H1 (cell line): ENCODE data around the gene COL27A1. TPM values are rescaled to one million over a fixed set of nuclear protein-coding genes. Genes with fewer than 3 reads are reported as not detected.

Source experiments
- CTCF ChIA-PET: fragments of 300-600 bp; sonication (Branson Sonifier 250); formaldehyde crosslinking; loops from one replicate; lab custom pipeline; 2021; ENCODE audit not compliant: partially characterized antibody; lab: Charles Lee
- POLR2A ChIA-PET: fragments of 300-600 bp; sonication (Branson Sonifier 250); formaldehyde crosslinking; loops from one replicate; lab custom pipeline; 2021; ENCODE audit warnings: inconsistent platforms; ENCODE audit not compliant: partially characterized antibody; lab: Charles Lee
- DNase-seq, 2 experiments: peaks; one replicate each; pipeline versions ENCODE4 v3.0.0 to v3.0.0-alpha.2; 2010 to 2022; ENCODE audit warnings: low spot score in 2 of 2, low read depth in 1 of 2, mixed read lengths in 1 of 2
- FAIRE-seq: peaks from 2 replicates; lab custom pipeline; 2011; peaks lifted over from hg19 to GRCh38; lab: Jason Lieb, UNC
- H2AFZ ChIP-seq: 2 replicates; pipeline ENCODE4 v1.8.1; 2012; ENCODE audit warnings: low read length, inconsistent platforms
- H2AK5ac ChIP-seq: 2 replicates; pipeline ENCODE4 v1.6.1; 2013; ENCODE audit warnings: low read depth, low read length
- H2BK120ac ChIP-seq: replicated peaks from 2 replicates; pipeline ENCODE3; 2013; ENCODE audit warnings: low read depth, low read length, inconsistent platforms
- H2BK12ac ChIP-seq: 2 replicates; pipeline ENCODE4 v1.6.1; 2013; ENCODE audit warnings: low read depth, low read length
- H2BK15ac ChIP-seq: 2 replicates; pipeline ENCODE4 v1.6.1; 2013; ENCODE audit warnings: low read length
- H2BK20ac ChIP-seq: 2 replicates; pipeline ENCODE4 v1.6.1; 2013; ENCODE audit warnings: low read length
- H2BK5ac ChIP-seq: 2 replicates; pipeline ENCODE4 v1.6.1; 2013; ENCODE audit warnings: low read depth, low read length
- H3K14ac ChIP-seq: 2 replicates; pipeline ENCODE4 v1.6.1; 2013; ENCODE audit warnings: inconsistent platforms; ENCODE audit not compliant: insufficient read length
- H3K18ac ChIP-seq: 2 replicates; pipeline ENCODE4 v1.6.1; 2013; ENCODE audit warnings: low read length; ENCODE audit errors: extremely low read depth
- H3K23ac ChIP-seq: 2 replicates; pipeline ENCODE4 v1.6.1; 2013; ENCODE audit warnings: inconsistent platforms; ENCODE audit not compliant: insufficient read length
- H3K23me2 ChIP-seq: 2 replicates; pipeline ENCODE4 v1.6.1; 2013; ENCODE audit warnings: low read depth, low read length
- H3K27ac ChIP-seq: 2 replicates; pipeline ENCODE4 v1.6.1; 2011; ENCODE audit warnings: low read depth, low read length, inconsistent platforms
- H3K27me3 ChIP-seq, 4 experiments: replicated peaks in 1 of 4; 1 replicate in 1 of 4; 2 replicates in 3 of 4; pipeline versions ENCODE4 v1.6.1 to v1.8.1; 2011 to 2013; ENCODE audit warnings: low read length in 3 of 4, mild to moderate bottlenecking in 3 of 4, inconsistent platforms in 2 of 4, mixed read lengths in 2 of 4, moderate library complexity in 1 of 4; ENCODE audit not compliant: control insufficient read depth in 3 of 4, insufficient read depth in 3 of 4; ENCODE audit errors: extremely low read depth in 1 of 4
- H3K36me3 ChIP-seq, 4 experiments: 2 replicates each; pipeline versions ENCODE4 v1.6.1 to v1.8.1; 2011 to 2013; ENCODE audit warnings: mild to moderate bottlenecking in 4 of 4, low read length in 3 of 4, moderate library complexity in 2 of 4, control low read depth in 1 of 4, inconsistent platforms in 1 of 4; ENCODE audit not compliant: insufficient read depth in 4 of 4, control insufficient read depth in 2 of 4
- H3K4ac ChIP-seq: replicated peaks from 2 replicates; pipeline ENCODE3; 2013; ENCODE audit warnings: low read length, low read depth, mixed read lengths, inconsistent platforms; ENCODE audit not compliant: insufficient read length
- H3K4me1 ChIP-seq, 4 experiments: replicated peaks in 1 of 4; 1 replicate in 1 of 4; 2 replicates in 3 of 4; pipeline versions ENCODE4 v1.6.1 to v1.8.1; 2011 to 2013; ENCODE audit warnings: low read length in 3 of 4, inconsistent platforms in 2 of 4, mixed read lengths in 1 of 4; ENCODE audit not compliant: insufficient read depth in 4 of 4, control insufficient read depth in 3 of 4
- H3K4me2 ChIP-seq, 2 experiments: 2 replicates each; pipeline versions ENCODE4 v1.6.1 to v1.8.1; 2011 to 2013; ENCODE audit warnings: low read depth in 2 of 2, low read length in 2 of 2, control low read depth in 1 of 2, inconsistent platforms in 1 of 2, mild to moderate bottlenecking in 1 of 2; ENCODE audit not compliant: insufficient read depth in 1 of 2
- H3K4me3 ChIP-seq, 4 experiments: fragments of 200-600, 300-600 bp in 1 of 4; sonication (generic), shearing (Covaris generic), sonication (Bioruptor Twin) in 1 of 4; 2 replicates each; pipeline versions ENCODE4 v1.5.1 to v1.8.1; 2011 to 2016; ENCODE audit warnings: low read length in 4 of 4, low read depth in 3 of 4, control low read depth in 2 of 4, inconsistent platforms in 2 of 4, mild to moderate bottlenecking in 2 of 4, mixed read lengths in 1 of 4, moderate library complexity in 1 of 4; ENCODE audit not compliant: insufficient read depth in 2 of 4; ENCODE audit errors: extremely low read depth in 1 of 4
- H3K56ac ChIP-seq: replicated peaks from 2 replicates; pipeline ENCODE3; 2013; ENCODE audit warnings: low read depth, mild to moderate bottlenecking, mixed read lengths, low read length, inconsistent platforms; ENCODE audit not compliant: insufficient read length
- H3K79me1 ChIP-seq: 2 replicates; pipeline ENCODE4 v1.6.1; 2013; ENCODE audit warnings: low read depth, low read length, control low read depth
- H3K79me2 ChIP-seq, 2 experiments: 2 replicates each; pipeline versions ENCODE4 v1.6.1 to v1.8.1; 2012 to 2013; ENCODE audit warnings: low read length in 2 of 2, mild to moderate bottlenecking in 2 of 2, inconsistent platforms in 1 of 2; ENCODE audit not compliant: insufficient read depth in 2 of 2, control insufficient read depth in 1 of 2
- H3K9ac ChIP-seq, 4 experiments: replicated peaks in 1 of 4; 1 replicate in 1 of 4; 2 replicates in 3 of 4; pipeline versions ENCODE4 v1.6.1 to v1.8.1; 2011 to 2013; ENCODE audit warnings: low read depth in 3 of 4, low read length in 3 of 4, control low read depth in 2 of 4, mild to moderate bottlenecking in 2 of 4, moderate library complexity in 2 of 4, inconsistent platforms in 1 of 4; ENCODE audit errors: extremely low read depth in 1 of 4
- H3K9me3 ChIP-seq, 2 experiments: 2 replicates each; pipeline versions ENCODE4 v1.6.1 to v1.8.1; 2012 to 2013; ENCODE audit warnings: mild to moderate bottlenecking in 2 of 2, moderate library complexity in 2 of 2, control low read depth in 1 of 2, inconsistent platforms in 1 of 2, low read depth in 1 of 2, low read length in 1 of 2, mixed read lengths in 1 of 2; ENCODE audit not compliant: insufficient read depth in 2 of 2
- H4K20me1 ChIP-seq, 2 experiments: replicated peaks in 1 of 2; 2 replicates each; pipeline versions ENCODE3 to v1.8.1; 2011 to 2013; ENCODE audit warnings: inconsistent platforms in 2 of 2, low read length in 2 of 2, mild to moderate bottlenecking in 1 of 2; ENCODE audit not compliant: insufficient read depth in 2 of 2, control insufficient read depth in 1 of 2
- H4K5ac ChIP-seq: 2 replicates; pipeline ENCODE4 v1.6.1; 2013; ENCODE audit warnings: low read length, low read depth, mixed read lengths, inconsistent platforms; ENCODE audit not compliant: insufficient read length
- H4K8ac ChIP-seq: 2 replicates; pipeline ENCODE4 v1.8.0; 2013; ENCODE audit warnings: mild to moderate bottlenecking, moderate library complexity, low read length, inconsistent platforms; ENCODE audit not compliant: insufficient read depth; ENCODE audit errors: extremely low read depth
- H4K91ac ChIP-seq: replicated peaks from 2 replicates; pipeline ENCODE3; 2013; ENCODE audit warnings: low read length, mixed read lengths, inconsistent platforms; ENCODE audit not compliant: insufficient read length
- KDM5A ChIP-seq: fragments of 200-600 bp; IDR thresholded peaks from 2 replicates; pipeline ENCODE4 v1.7.1; 2012; ENCODE audit warnings: mild to moderate bottlenecking, low read length, inconsistent platforms, mixed read lengths
- POLR2A ChIP-seq, 2 experiments: IDR thresholded peaks; 1 replicate in 1 of 2; 2 replicates in 1 of 2; pipeline ENCODE4 v1.6.1; 2011; ENCODE audit warnings: low read depth in 2 of 2, low read length in 2 of 2, mild to moderate bottlenecking in 2 of 2; ENCODE audit errors: control extremely low read depth in 1 of 2
- SP4 ChIP-seq: IDR thresholded peaks from 2 replicates; pipeline ENCODE4 v1.6.1; 2012; ENCODE audit warnings: low read length, inconsistent platforms
- SUZ12 ChIP-seq: fragments of 200-600 bp; sonication (generic); IDR thresholded peaks from 2 replicates; pipeline ENCODE4 v1.6.1; 2012; ENCODE audit warnings: mild to moderate bottlenecking, inconsistent platforms, low read length, moderate library complexity, mixed read lengths
- TAF7 ChIP-seq: optimal IDR thresholded peaks from 2 replicates; pipeline ENCODE3; 2011; ENCODE audit warnings: low read depth, mild to moderate bottlenecking, inconsistent platforms, low read length, moderate library complexity, borderline replicate concordance
- WGBS, 2 experiments: shearing (Covaris generic) in 1 of 2; methylation state at CpG; one replicate each; pipeline versions ENCODE4 v1.1.6 to v1.1.7; 2013 to 2015; ENCODE audit warnings: low lambda C conversion rate in 2 of 2, mixed read lengths in 2 of 2, inconsistent platforms in 1 of 2, low coverage in 1 of 2, missing lambda C conversion rate in 1 of 2; ENCODE audit not compliant: insufficient replicate concordance in 2 of 2, insufficient coverage in 1 of 2, insufficient read length in 1 of 2; ENCODE audit errors: extremely low coverage in 1 of 2, missing lambda C conversion rate in 1 of 2; 5-methylcytosine and 5-hydroxymethylcytosine counted together
- polyA plus RNA-seq, 7 experiments: library from polyadenylated mRNA; depleted of rRNA in 3 of 7; stranded (reverse) in 5 of 7; unstranded in 2 of 7; fragments of >200 nt in 5 of 7; fragments of 200-250 nt in 2 of 7; gene quantifications; 1 replicate in 5 of 7; 2 replicates in 1 of 7; 4 replicates in 1 of 7; pipeline versions ENCODE4 v1.2.1 to v1.2.3, GENCODE V29; 2011 to 2013; ENCODE audit warnings: missing spikeins in 2 of 7, mixed read lengths in 2 of 7
- total RNA-seq: library from RNA; stranded (reverse); fragmentation: NEBNext Ultra II Directional; extraction: Animal tissue kit (Norgen Biotek cat#: 25700); gene quantifications from 2 replicates; pipeline ENCODE4 v1.2.1, GENCODE V29; 2021

COL27A1 gene
- total and polyA plus RNA-seq, 2 of the 8 experiments (the other 6 are each of a cell fraction or from before 2014, with no cell fraction given) = 15.1 to 22.8 TPM

- Histone ChIP-seq H2AK5ac (no peak overlapping the region), H3K79me1 (no peaks in the 10 kb centered on the region), H3K36me3 (no peaks in the 10 kb centered on the region), H2BK120ac (no peak overlapping the region), H2BK5ac (no peak overlapping the region), H3K4ac (no peak overlapping the region), H3K14ac (no peak overlapping the region), H3K56ac (no peak overlapping the region), H3K27ac (no peak overlapping the region), H3K9ac (no peak overlapping the region), H3K23ac (no peak overlapping the region), H3K4me2 (no peak overlapping the region), H2BK20ac (no peak overlapping the region), H2BK12ac (no peak overlapping the region), H3K18ac (no peak overlapping the region), H4K5ac (no peak overlapping the region), H3K4me1 (peaks cover 0 to 2% (median 0%) of the 10 kb centered on the region in 4 experiments; a peak in 2 of 7 replicates), H3K79me2 (no peaks in the 10 kb centered on the region), H3K27me3 (no peaks in the 10 kb centered on the region; a peak in 1 of 7 replicates), H4K8ac (no peak overlapping the region), H3K4me3 (no peak overlapping the region), H2AFZ (no peak overlapping the region), H3K9me3 (no peaks in the 10 kb centered on the region), H2BK15ac (no peak overlapping the region), H3K23me2 (peaks cover 2% of the 10 kb centered on the region; the same call in 1 of the 2 replicates), H4K20me1 (no peaks in the 10 kb centered on the region), H4K91ac (no peak overlapping the region)
- WGBS, 2 experiments = 91% methylated on average over 4 of the region's 4 CpGs; no CpG with 5 or more reads in 1 of the 2 experiments
- ChIA-PET POLR2A (no interaction called here), CTCF (interaction anchor here (0.9 to 3.3 kb wide), 5 partner anchors 9 to 48 kb away, joined by 3 to 13 read pairs (median 3); no protein-coding TSS in a partner anchor)
- DNase-seq (no peak), FAIRE-seq (no peak)
- TF ChIP-seq SP4 (no peak), TAF7 (no peak), SUZ12 (no peak), KDM5A (no peak), POLR2A (IDR thresholded peaks at IDR 0.05; ENCODE audit: control extremely low read depth in 1 of 2, low read depth in 2 of 2, low read length in 2 of 2) (no peak)
These were observed 24.6 kb upstream of the COL27A1 start for GRCh38 chr9:114130624-114131277.
